GM12872 (cell line): Measurements from ENCODE around the gene SIRT2.
A peak's percentile ranks its signal among the peaks of the same experiment; 100 is the strongest.

Experiments used
- TF ChIP-seq, protein P1 (sequence below): IDR thresholded peaks from 3 replicates; pipeline ENCODE4 v1.5.1; 2011; ENCODE audit warnings: low read depth, mild to moderate bottlenecking, low read length, moderate library complexity; ENCODE audit not compliant: insufficient read depth

SIRT2 gene

GRCh38 chr19:38878575-38879399 is 20.6 kb downstream of the SIRT2 start:
- TF ChIP-seq, protein P1, sequence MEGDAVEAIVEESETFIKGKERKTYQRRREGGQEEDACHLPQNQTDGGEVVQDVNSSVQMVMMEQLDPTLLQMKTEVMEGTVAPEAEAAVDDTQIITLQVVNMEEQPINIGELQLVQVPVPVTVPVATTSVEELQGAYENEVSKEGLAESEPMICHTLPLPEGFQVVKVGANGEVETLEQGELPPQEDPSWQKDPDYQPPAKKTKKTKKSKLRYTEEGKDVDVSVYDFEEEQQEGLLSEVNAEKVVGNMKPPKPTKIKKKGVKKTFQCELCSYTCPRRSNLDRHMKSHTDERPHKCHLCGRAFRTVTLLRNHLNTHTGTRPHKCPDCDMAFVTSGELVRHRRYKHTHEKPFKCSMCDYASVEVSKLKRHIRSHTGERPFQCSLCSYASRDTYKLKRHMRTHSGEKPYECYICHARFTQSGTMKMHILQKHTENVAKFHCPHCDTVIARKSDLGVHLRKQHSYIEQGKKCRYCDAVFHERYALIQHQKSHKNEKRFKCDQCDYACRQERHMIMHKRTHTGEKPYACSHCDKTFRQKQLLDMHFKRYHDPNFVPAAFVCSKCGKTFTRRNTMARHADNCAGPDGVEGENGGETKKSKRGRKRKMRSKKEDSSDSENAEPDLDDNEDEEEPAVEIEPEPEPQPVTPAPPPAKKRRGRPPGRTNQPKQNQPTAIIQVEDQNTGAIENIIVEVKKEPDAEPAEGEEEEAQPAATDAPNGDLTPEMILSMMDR = 0 out of 3 replicates have a peak, but pooled peaks have one; percentile 19

DNA sequence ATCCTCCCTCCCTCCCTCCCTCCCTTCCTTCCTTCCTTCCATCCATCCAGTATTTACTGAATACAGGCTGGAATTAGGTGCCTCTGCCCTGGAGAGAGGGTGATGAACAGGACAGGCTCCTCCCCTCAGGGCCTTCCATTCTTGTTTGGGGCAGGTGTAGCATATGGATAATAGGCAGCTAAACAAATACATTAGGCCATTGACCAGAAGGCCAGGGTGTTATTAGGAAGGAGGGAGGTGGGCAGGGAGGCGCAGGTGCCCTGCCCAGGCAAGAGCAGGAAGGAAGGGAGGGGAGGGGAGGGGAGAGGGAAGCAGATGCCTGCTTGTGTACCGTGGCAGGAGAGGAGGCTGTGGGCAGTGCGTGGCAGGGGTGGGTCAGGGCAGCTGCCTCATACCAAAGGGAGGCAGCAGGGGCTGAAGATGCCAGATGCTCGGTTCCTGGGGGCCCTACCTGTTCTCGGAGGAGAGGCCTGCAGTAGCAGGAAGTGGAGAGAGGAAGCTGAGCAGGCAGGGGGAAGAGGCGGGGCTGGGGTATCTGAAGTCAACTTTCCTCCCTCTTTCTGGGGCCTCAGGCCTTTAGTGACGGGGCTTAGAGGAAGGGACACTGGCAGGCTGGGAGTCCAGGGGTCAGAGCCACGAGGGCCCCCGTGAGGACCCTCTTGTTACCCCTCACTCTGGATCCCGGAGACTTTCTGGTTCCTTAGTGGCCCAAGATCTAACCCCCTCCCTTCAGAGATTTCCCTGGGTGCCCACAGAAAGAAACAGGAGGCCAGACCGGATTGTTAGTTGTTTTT is 21.4 kb downstream of the SIRT2 start, which contains the start of gene RINL:
RINL (minus strand) TSS at position 495 of the 794 bp plus-strand sequence. CDS start 1,533 bp downstream, outside the sequence.
- TF ChIP-seq, protein P1 = no peak

GRCh38 chr19:38875656-38876395 is 23.6 kb downstream of the SIRT2 start:
- TF ChIP-seq, protein P1 = no peak

DNA sequence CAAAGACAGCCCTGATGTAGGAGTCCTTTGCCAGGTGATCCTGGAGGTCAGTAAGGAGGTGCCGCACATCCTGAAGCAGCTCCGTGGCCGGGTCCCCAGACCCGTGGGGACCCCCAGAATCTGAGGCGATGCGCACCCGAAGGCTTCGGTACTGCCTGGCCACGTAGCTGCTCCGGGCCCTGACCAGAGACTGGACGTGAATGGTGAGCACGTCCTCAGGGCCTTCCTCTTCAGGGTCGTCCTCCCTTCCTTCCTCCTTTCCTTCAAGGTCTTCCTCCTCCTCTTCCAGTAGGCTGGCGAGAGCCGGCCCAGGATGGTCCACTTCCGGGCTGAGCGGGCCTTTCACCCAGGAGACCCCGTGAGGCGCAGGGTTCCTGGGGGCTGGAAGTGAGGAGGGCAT is 28.8 kb downstream of the SIRT2 start:
- TF ChIP-seq, protein P1 = no peak

- TF ChIP-seq, protein P1 = peak; percentile 92
These were observed 29.4 kb downstream of the SIRT2 start for GRCh38 chr19:38869836-38870607.

GRCh38 chr19:38869160-38869835 is 30.1 kb downstream of the SIRT2 start:
- TF ChIP-seq, protein P1 = no peak
